ENCODE data around the gene PAH.

GRCh38 chr12:102917026-102917787, at the start of gene PAH:
- TF ChIP-seq CTCF (IDR thresholded peaks at IDR 0.05) (no peak), EP300 (IDR thresholded peaks at IDR 0.05; ENCODE audit: low read depth) (no peak)

Measured in transverse colon (tissue), 3 donors.